MM.1S (cell line): ENCODE results near the gene C1orf198.

Experiments
- DNase-seq: peaks from one replicate; pipeline ENCODE4 v3.0.0-alpha.2; 2015
- H2AFZ ChIP-seq: fragments of 300-600 bp; sonication (generic); 2 replicates; pipeline ENCODE4 v1.6.0; 2016; ENCODE audit warnings: antibody characterized with exemption, low read length
- H3F3A ChIP-seq: fragments of 300-600 bp; sonication (generic); 2 replicates; pipeline ENCODE4 v1.6.1; 2016; ENCODE audit warnings: mild to moderate bottlenecking, antibody characterized with exemption, low read length, moderate library complexity, mixed read lengths; ENCODE audit not compliant: insufficient read depth
- H3K27ac ChIP-seq: fragments of 300-600 bp; sonication (generic); 2 replicates; pipeline ENCODE4 v1.5.1; 2016; ENCODE audit warnings: mild to moderate bottlenecking, low read length
- H3K27me3 ChIP-seq: fragments of 300-600 bp; sonication (generic); replicated peaks from 2 replicates; pipeline ENCODE4 v1.6.0; 2016; ENCODE audit warnings: low read length; ENCODE audit not compliant: insufficient read depth
- H3K36me3 ChIP-seq: fragments of 300-600 bp; sonication (generic); replicated peaks from 2 replicates; pipeline ENCODE4 v1.6.1; 2016; ENCODE audit warnings: mild to moderate bottlenecking, low read length, mixed read lengths; ENCODE audit not compliant: insufficient read depth
- H3K4me1 ChIP-seq: fragments of 300-600 bp; sonication (generic); 2 replicates; pipeline ENCODE4 v1.6.1; 2016; ENCODE audit warnings: low read length, mixed read lengths
- H3K4me2 ChIP-seq: fragments of 300-600 bp; sonication (generic); 2 replicates; pipeline ENCODE4 v1.6.0; 2016; ENCODE audit warnings: low read depth, low read length
- H3K4me3 ChIP-seq: fragments of 300-600 bp; sonication (generic); 2 replicates; pipeline ENCODE4 v1.5.1; 2016; ENCODE audit warnings: low read length, mixed read lengths
- H3K79me2 ChIP-seq: fragments of 300-600 bp; sonication (generic); 2 replicates; pipeline ENCODE4 v1.6.1; 2016; ENCODE audit warnings: mixed run types, low read length, mixed read lengths
- H3K9ac ChIP-seq: fragments of 300-600 bp; sonication (generic); 2 replicates; pipeline ENCODE4 v1.6.1; 2016; ENCODE audit warnings: low read length, mixed read lengths
- H3K9me2 ChIP-seq: fragments of 300-600 bp; sonication (generic); replicated peaks from 2 replicates; pipeline ENCODE4 v1.6.1; 2016; ENCODE audit warnings: mild to moderate bottlenecking, low read length, mixed read lengths; ENCODE audit not compliant: insufficient read depth
- H3K9me3 ChIP-seq: fragments of 300-600 bp; sonication (generic); replicated peaks from 2 replicates; pipeline ENCODE4 v1.6.1; 2016; ENCODE audit warnings: mild to moderate bottlenecking, low read length, mixed read lengths; ENCODE audit not compliant: insufficient read depth
- H4K20me1 ChIP-seq: fragments of 300-600 bp; sonication (generic); 2 replicates; pipeline ENCODE4 v1.6.1; 2016; ENCODE audit warnings: mild to moderate bottlenecking, low read length, moderate library complexity, mixed read lengths; ENCODE audit not compliant: insufficient read depth
- CTCF ChIP-seq: fragments of 300-600 bp; sonication (generic); IDR thresholded peaks from 2 replicates; pipeline ENCODE4 v1.5.1; 2016; ENCODE audit warnings: antibody characterized with exemption, low read length, mixed read lengths
- EZH2 ChIP-seq: fragments of 300-600 bp; sonication (generic); optimal IDR thresholded peaks from 2 replicates; pipeline ENCODE3; 2017; ENCODE audit warnings: low read depth, mild to moderate bottlenecking, antibody characterized with exemption, low read length, mixed read lengths
- EZH2phosphoT487 ChIP-seq: fragments of 300-600 bp; sonication (generic); IDR thresholded peaks from 2 replicates; pipeline ENCODE4 v1.6.1; 2018; ENCODE audit warnings: antibody characterized with exemption, low read length

The C1orf198 gene

GRCh38 chr1:230807561-230808280, 60.6 kb downstream of the C1orf198 start:
- Histone ChIP-seq H3K36me3 (no peaks in the 10 kb centered on the region), H3K79me2 (no peaks in the 10 kb centered on the region), H3K9me2 (no peaks in the 10 kb centered on the region), H3K27me3 (no peaks in the 10 kb centered on the region), H3F3A (no peaks in the 10 kb centered on the region), H3K4me3 (no peak overlapping the region), H3K27ac (no peak overlapping the region), H3K9ac (no peak overlapping the region), H2AFZ (0 out of 2 replicates have a peak overlapping the region, but pooled peaks have one; percentile 9), H3K9me3 (no peaks in the 10 kb centered on the region), H3K4me1 (no peaks in the 10 kb centered on the region), H3K4me2 (no peak overlapping the region), H4K20me1 (no peaks in the 10 kb centered on the region)
- DNase-seq = no peak
- no peak for TF ChIP-seq EZH2
- no peak for TF ChIP-seq CTCF
- no peak for TF ChIP-seq EZH2phosphoT487

- Histone ChIP-seq H3K9me3 (no peaks in the 10 kb centered on the region), H3K36me3 (no peaks in the 10 kb centered on the region), H3K9me2 (no peaks in the 10 kb centered on the region), H3K9ac (no peak overlapping the region), H3K27ac (no peak overlapping the region), H3K79me2 (no peaks in the 10 kb centered on the region), H3K4me1 (no peaks in the 10 kb centered on the region), H2AFZ (no peak overlapping the region), H4K20me1 (no peaks in the 10 kb centered on the region), H3K27me3 (no peaks in the 10 kb centered on the region), H3K4me3 (no peak overlapping the region), H3F3A (no peaks in the 10 kb centered on the region), H3K4me2 (no peak overlapping the region)
- DNase-seq = no peak
- TF ChIP-seq EZH2phosphoT487 = no peak
- TF ChIP-seq EZH2 = no peak
- no peak for TF ChIP-seq CTCF
Measured at GRCh38 chr1:230807029-230807428, 61.3 kb downstream of the C1orf198 start.

DNA sequence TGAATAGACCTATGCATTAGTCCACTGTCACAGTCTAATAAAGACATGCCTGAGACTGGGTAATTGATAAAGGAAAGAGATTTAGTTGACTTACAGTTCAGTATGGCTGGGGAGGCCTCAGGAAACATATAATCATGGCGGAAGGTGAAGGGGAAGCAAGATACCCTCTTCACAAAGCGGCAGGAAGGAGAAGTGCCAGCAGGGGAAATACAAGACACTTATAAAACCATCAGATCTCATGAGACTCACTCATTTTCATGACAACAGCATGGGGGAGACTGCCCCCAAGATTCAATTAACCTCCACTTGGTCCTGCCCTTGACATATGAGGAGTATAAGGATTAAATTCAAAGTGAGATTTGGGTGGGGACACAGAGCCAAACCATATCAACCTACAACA, 61.8 kb downstream of the C1orf198 start:
- TF ChIP-seq EZH2phosphoT487 (no peak), EZH2 (no peak), CTCF (no peak)
- DNase-seq = no peak
- H3K4me2 ChIP-seq = no peak overlapping the region
- no peak overlapping the region for H3K4me3 ChIP-seq
- no peaks in the 10 kb centered on the region for H3K9me3 ChIP-seq
- H4K20me1 ChIP-seq = no peaks in the 10 kb centered on the region
- no peaks in the 10 kb centered on the region for H3K79me2 ChIP-seq
- H3K9ac ChIP-seq = no peak overlapping the region
- no peaks in the 10 kb centered on the region for H3K4me1 ChIP-seq
- no peaks in the 10 kb centered on the region for H3K36me3 ChIP-seq
- H3F3A ChIP-seq = no peaks in the 10 kb centered on the region
- H3K27me3 ChIP-seq = no peaks in the 10 kb centered on the region
- no peak overlapping the region for H3K27ac ChIP-seq
- no peaks in the 10 kb centered on the region for H3K9me2 ChIP-seq
- no peak overlapping the region for H2AFZ ChIP-seq
